BE2C (cell line): ENCODE measurements around the gene PDE6B.

Experiments
- DNase-seq: peaks from one replicate; pipeline ENCODE4 v3.0.0-alpha.2; 2020
- H3K27me3 ChIP-seq: fragments of 250-450 bp; sonication (Bioruptor Pico); 2 replicates; pipeline ENCODE4 v1.5.1; 2020; ENCODE audit warnings: mild to moderate bottlenecking
- H3K36me3 ChIP-seq: fragments of 250-450 bp; sonication (Bioruptor Pico); 2 replicates; pipeline ENCODE4 v1.5.1; 2020; ENCODE audit warnings: mild to moderate bottlenecking
- H3K4me1 ChIP-seq: fragments of 250-450 bp; sonication (Bioruptor Pico); 2 replicates; pipeline ENCODE4 v1.5.1; 2020
- H3K4me3 ChIP-seq: 2 replicates; pipeline ENCODE4 v1.5.1; 2011; ENCODE audit warnings: low read depth, low read length
- H3K9me3 ChIP-seq: fragments of 250-450 bp; sonication (Bioruptor Pico); 2 replicates; pipeline ENCODE4 v1.5.1; 2020
- TF ChIP-seq, protein P1 (sequence below): IDR thresholded peaks from 2 replicates; pipeline ENCODE4 v1.5.1; 2012; ENCODE audit warnings: mild to moderate bottlenecking, low read depth, low read length

PDE6B gene

DNA sequence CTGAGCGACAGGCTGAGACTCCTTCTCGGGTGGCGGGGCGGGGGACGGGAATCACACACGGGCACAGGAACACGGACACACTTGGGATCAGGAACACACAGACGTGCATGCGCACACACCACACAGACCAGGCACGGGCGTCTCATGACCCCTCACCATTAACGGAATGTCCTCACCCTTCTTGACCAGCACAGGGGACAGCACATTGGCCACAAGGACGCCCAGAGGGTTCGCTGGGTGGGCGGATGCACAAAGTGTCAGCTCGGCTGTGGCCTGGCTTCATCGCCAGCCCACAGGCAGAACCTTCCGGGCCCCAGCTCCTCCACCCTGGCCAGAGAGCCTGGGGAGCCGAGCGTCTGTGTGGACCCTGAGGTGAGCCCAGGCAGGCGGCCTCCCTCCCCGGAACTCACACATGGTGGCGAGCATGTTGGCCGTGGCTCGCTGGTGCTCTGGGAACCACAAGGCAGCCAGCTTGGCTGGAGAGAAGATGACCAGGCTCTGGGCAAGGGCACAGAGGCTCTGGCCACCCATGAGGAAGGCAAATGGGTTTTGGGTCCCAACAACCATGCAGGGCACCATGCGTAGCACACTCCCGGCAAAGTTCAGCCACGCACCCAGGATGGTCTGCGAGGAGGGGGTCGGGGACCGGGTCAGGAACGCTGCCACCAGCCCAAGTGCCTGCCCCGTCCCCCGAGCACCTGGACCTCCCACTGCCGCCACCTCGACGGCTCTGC is 60.5 kb downstream of the PDE6B start:
- no peaks in the 10 kb centered on the region for H3K36me3 ChIP-seq
- TF ChIP-seq, protein P1, sequence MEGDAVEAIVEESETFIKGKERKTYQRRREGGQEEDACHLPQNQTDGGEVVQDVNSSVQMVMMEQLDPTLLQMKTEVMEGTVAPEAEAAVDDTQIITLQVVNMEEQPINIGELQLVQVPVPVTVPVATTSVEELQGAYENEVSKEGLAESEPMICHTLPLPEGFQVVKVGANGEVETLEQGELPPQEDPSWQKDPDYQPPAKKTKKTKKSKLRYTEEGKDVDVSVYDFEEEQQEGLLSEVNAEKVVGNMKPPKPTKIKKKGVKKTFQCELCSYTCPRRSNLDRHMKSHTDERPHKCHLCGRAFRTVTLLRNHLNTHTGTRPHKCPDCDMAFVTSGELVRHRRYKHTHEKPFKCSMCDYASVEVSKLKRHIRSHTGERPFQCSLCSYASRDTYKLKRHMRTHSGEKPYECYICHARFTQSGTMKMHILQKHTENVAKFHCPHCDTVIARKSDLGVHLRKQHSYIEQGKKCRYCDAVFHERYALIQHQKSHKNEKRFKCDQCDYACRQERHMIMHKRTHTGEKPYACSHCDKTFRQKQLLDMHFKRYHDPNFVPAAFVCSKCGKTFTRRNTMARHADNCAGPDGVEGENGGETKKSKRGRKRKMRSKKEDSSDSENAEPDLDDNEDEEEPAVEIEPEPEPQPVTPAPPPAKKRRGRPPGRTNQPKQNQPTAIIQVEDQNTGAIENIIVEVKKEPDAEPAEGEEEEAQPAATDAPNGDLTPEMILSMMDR = no peak
- H3K27me3 ChIP-seq = no peaks in the 10 kb centered on the region
- no peak for DNase-seq
- no peaks in the 10 kb centered on the region for H3K9me3 ChIP-seq
- H3K4me3 ChIP-seq = no peak overlapping the region
- peaks cover 4% of the 10 kb centered on the region for H3K4me1 ChIP-seq

DNA sequence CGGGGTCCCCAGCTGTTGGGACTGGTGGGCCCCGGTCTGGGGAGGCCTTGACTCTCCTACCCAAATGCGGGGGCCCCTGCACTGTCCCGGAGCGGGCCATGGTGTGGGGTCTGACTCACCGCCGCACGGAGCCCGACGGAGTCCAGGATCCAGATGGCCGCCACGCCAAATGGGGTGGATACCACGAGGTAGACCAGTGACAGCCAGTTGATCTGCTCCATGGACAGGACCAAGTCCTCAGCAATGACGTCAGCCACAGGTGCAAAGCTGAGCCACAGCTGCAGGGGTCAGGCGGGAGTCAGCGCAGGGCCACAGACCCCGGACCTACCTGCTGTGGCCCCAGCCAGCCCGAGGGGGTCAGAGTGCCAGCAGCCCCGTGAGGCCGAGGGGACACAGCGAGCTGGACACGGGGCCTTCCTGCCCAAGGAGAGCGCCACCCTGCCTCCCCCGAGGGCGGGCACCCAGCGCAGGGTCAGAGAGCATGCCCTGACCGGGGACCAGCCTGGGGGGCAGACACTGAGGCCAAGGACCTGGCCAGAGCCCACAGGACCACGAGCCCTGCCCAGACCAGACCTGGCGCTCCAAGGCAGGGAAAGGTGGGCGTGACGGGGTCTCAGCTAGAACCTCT is 61.2 kb downstream of the PDE6B start:
- Histone ChIP-seq H3K4me3 (no peak overlapping the region), H3K36me3 (no peaks in the 10 kb centered on the region), H3K4me1 (peaks cover 4% of the 10 kb centered on the region), H3K9me3 (no peaks in the 10 kb centered on the region), H3K27me3 (no peaks in the 10 kb centered on the region)
- TF ChIP-seq, protein P1 = no peak
- DNase-seq = peak; percentile 12

DNA sequence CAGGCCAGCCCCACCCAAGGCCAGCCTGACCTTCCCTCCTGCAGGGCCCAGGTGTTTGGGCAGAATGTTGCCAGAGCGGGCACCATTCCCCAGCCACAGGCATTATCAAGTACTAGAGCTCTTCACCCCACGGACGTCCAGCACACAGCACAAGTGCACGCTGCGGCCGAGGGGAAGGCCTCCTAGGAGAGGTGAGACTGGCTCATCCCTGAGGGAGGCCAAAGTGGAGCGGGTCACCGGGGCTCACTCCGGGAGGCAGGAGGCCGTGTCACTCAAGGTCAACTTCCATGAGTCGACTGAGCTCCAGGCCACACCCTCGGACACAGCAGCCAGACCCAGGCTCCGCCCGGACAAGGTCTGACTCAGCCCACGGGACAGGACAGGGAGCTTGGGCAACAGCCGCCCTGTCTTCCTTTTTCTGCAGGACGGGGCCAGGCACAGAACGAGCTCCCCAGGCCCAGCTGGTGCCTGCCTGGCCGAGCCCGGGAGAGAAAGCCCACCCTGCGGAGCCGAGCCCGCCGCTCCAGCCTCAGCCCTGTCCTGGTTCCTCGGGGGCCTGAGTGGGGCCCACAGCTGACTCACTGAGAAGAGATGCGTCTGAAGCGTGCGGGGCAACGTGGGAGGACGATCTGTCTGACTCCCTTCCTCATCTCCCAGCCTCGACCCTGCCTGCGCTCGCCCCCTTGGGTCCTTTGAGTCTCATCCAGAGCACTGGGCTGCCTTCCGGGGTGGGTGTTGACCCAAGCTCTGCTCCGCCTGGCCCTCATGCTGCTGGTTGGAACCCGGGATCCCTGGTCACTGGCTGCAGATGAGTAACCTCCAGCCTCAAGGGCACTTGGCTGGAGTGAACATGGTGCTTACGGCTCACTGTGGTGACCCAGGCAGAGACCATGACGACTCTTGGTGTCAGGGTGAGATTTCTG is 61.9 kb downstream of the PDE6B start:
- peak; percentile 27 for DNase-seq
- Histone ChIP-seq H3K4me1 (peaks cover 4% of the 10 kb centered on the region), H3K27me3 (no peaks in the 10 kb centered on the region), H3K36me3 (no peaks in the 10 kb centered on the region), H3K4me3 (no peak overlapping the region), H3K9me3 (no peaks in the 10 kb centered on the region)
- TF ChIP-seq, protein P1 = no peak

DNA sequence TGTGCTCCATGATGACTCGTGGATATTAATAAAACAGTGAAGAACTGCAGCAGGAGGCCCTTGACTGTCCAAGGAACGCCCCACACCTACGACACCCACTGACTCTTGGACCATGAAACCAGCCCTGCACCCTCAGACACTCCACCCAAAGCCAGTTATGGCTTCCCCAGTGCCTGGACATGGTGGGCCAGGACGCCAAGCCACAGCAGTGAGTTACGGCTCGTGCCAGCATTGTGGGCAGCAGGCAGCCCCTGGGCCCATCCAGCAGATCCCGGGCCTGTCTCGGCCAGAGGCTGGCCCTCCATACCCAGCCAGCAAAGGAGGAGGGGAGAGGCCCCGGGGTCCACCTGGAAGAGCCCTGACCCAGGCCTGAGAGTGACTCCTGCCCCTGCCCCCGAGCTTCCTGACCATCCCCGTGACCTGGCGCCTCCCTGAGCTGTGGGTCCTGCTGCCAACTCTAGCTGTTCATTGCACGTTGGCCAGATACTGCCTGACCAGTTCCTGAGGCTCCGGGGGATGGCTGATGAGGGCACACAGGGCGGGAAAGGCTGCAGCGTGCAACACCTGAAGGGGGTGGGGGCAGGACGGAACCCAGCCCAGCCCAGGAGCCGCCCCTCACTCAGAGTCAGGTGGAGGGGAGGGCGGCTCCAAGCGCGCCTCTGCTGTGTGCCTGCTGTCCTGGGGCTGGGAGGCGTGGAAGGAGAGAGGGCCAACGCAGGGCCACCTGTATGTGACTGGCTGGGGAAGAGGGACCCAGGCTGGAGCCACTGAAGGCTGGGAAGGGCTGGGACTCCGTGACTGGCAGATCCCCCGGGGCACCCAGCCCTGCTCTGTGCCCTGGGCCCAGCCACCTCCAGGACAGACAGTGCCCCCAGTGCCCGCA is 62.8 kb downstream of the PDE6B start:
- DNase-seq = no peak
- Histone ChIP-seq H3K9me3 (no peaks in the 10 kb centered on the region), H3K4me1 (peaks cover 4% of the 10 kb centered on the region), H3K4me3 (no peak overlapping the region), H3K27me3 (no peaks in the 10 kb centered on the region), H3K36me3 (no peaks in the 10 kb centered on the region)
- TF ChIP-seq, protein P1 = no peak

DNA sequence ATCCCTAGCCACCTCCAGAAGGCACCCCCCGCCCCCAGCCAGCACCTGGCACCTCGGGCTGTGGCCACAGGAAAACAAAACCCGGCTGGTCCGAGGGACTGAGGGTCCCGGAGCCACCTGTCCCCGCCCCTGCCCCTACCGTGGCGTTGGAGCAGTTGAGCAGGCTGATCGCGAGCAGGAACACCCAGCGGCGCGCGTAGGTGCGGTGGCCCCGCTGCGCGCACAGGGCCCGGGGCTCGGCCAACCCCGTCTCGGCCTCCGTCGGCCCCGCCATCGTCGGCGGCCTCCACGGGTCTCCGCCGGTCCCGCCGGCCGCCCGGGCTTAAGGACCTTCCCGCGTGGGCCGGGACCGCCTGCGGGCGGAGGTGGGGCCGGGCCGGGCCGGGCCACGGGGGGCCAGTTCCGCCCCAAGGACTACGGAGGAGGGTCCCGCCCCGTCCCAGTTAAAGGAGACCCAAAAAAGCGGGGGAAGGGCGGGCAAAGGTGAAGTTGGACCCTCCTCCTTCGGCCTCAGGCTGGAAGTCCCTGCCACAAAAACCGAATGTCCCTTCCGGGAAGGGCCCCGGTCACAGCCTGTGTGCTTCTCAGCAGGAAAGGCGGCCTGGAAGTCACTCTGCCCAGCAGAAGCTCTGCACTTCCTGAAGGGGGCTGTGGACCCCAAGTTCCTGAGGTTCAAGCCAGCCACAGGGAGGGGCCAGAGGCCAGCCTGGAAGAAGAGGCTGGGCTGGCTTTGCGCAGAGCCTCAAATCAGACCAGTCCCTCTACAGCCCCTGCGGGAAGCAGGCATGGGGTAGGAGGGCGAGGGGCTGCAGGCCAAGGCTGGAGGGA is 63.7 kb downstream of the PDE6B start, which contains the start of gene SLC49A3:
TSS of gene SLC49A3 (minus strand) at position 298 of the 828 bp plus-strand sequence. CDS start at position 274, 24 bp downstream.
- no peak within 1 kb of the TSS for H3K4me3 ChIP-seq

More for the DNA sequence above, 63.7 kb downstream of the PDE6B start, which contains the start of gene SLC49A3:
- H3K4me1 ChIP-seq = no peaks in the 10 kb centered on the region; the same call in 1 of the 2 replicates
- TF ChIP-seq, protein P1 = no peak
- no peak for DNase-seq
- no peaks in the 10 kb centered on the region for H3K9me3 ChIP-seq
- no peaks in the 10 kb centered on the region for H3K36me3 ChIP-seq
- H3K27me3 ChIP-seq = no peaks in the 10 kb centered on the region
